Measurements from ENCODE around the gene ZNFX1.
"Not testable (repeated sequence)": the region's sequence is repeated elsewhere in the genome, so short reads cannot be mapped to it uniquely, and the experiment has no call there.

ZNFX1 gene

DNA sequence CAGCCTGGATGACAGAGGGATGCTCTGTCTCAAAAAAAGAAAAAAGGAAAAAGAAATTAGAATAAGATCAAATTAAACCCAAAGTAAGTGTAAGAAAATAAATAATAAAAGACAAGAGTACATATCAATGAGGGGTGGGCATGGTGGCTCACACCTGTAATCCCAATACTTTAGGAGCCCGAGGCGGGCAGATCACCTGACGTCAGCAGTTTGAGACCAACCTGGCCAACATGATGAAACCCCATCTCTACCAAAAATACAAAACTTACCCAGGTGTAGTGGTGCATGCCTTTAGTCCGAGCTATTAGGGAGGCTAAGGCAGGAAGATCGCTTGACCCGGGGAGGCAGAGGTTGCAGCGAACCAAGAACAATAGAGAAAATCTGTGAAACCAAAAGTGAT lies 74.8 kb downstream of the ZNFX1 start:
- DNase-seq, result no peak

DNA sequence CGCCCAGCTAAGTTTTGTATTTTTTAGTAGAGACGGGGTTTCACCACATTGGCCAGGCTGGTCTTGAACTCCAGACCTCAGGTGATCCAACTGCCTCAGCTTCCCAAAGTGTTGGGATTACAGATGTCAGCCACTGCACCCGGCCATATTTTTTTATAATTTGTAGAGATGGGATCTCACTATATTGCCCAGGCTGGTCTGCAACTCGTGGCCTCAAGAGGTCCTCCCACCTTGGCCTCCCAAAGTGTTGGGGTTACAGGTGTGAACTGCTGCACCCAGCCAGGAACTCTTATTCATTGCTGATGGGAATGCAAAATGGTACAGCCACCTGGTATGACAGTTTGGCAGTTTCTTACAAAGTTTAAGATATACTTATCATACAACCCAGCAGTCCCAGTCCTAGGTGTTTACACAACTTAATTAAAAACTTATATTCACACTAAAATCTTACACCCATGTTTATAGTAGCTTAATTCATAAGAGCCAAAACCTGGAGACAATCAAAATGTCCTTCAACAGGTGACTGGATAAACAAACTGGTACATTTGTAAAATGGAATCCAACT lies 78.0 kb downstream of the ZNFX1 start:
- DNase-seq, result no peak

DNA sequence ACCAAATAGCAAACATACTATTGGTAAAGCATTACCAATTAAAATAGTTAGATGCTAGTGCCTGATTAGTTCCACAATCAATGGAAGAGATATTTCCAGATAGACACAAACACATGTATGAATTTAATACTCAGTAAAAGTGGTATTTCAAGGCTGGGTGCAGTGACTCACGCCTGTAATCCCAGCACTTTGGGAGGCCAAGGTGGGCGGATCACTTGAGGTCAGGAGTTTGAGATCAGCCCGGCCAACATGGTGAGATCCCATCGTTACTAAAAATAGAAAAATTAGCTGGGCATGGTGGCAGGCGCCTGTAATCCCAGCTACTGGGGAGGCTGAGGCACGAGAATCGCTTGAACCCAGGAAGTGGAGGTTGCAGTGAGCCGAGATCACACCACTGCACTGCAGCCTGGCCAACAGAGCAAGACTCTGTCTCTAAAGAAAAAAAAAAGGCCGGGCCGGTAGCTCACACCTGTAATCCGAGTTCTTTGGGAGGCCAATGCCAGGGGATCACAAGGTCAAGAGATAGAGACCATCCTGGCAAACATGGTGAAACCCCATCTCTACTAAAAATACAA lies 84.8 kb downstream of the ZNFX1 start:
- not testable (repeated sequence) for DNase-seq

Measured in activated CD4-positive, alpha-beta T cell treated with anti-CD3 and anti-CD28 coated beads, Interleukin-2, amount 50 U/mL, for 4 hours (primary cell).